Parathyroid adenoma (tissue), 2 donors: ENCODE data around the gene LSM12.

Experiments used
- H2AFZ ChIP-seq: fragments of 300-600 bp; sonication (generic); one replicate; pipeline ENCODE4 v1.7.0; 2017; ENCODE audit warnings: antibody characterized with exemption, mild to moderate bottlenecking
- H3K27ac ChIP-seq: fragments of 300-600 bp; sonication (generic); one replicate; pipeline ENCODE4 v1.7.0; 2017
- H3K27me3 ChIP-seq: fragments of 300-600 bp; sonication (generic); one replicate; pipeline ENCODE4 v1.7.0; 2017; ENCODE audit warnings: low read length; ENCODE audit not compliant: control insufficient read depth, insufficient read depth
- H3K36me3 ChIP-seq: fragments of 300-600 bp; sonication (generic); one replicate; pipeline ENCODE4 v1.7.0; 2017; ENCODE audit warnings: low read length; ENCODE audit not compliant: control insufficient read depth, insufficient read depth
- H3K4me1 ChIP-seq: fragments of 300-600 bp; sonication (generic); one replicate; pipeline ENCODE4 v1.7.0; 2017; ENCODE audit warnings: control low read depth
- H3K4me2 ChIP-seq: fragments of 300-600 bp; sonication (generic); one replicate; pipeline ENCODE4 v1.7.0; 2017; ENCODE audit warnings: low read length
- H3K4me3 ChIP-seq: fragments of 300-600 bp; sonication (generic); one replicate; pipeline ENCODE4 v1.7.0; 2017; ENCODE audit warnings: low read depth, low read length
- H3K79me2 ChIP-seq: fragments of 300-600 bp; sonication (generic); one replicate; pipeline ENCODE4 v1.7.0; 2017; ENCODE audit warnings: control low read depth
- H3K9ac ChIP-seq: fragments of 300-600 bp; sonication (generic); one replicate; pipeline ENCODE4 v1.7.0; 2017; ENCODE audit warnings: mild to moderate bottlenecking
- H3K9me3 ChIP-seq: fragments of 300-600 bp; sonication (generic); one replicate; pipeline ENCODE4 v1.7.0; 2017; ENCODE audit warnings: low read length; ENCODE audit not compliant: control insufficient read depth
- TF ChIP-seq, protein P1 (sequence below): fragments of 300-600 bp; sonication (generic); IDR thresholded peaks from one replicate; pipeline ENCODE4 v1.7.0; 2017; ENCODE audit warnings: antibody characterized with exemption, mild to moderate bottlenecking
- donor health status: primary hyperparathyroidism.

The LSM12 gene

DNA sequence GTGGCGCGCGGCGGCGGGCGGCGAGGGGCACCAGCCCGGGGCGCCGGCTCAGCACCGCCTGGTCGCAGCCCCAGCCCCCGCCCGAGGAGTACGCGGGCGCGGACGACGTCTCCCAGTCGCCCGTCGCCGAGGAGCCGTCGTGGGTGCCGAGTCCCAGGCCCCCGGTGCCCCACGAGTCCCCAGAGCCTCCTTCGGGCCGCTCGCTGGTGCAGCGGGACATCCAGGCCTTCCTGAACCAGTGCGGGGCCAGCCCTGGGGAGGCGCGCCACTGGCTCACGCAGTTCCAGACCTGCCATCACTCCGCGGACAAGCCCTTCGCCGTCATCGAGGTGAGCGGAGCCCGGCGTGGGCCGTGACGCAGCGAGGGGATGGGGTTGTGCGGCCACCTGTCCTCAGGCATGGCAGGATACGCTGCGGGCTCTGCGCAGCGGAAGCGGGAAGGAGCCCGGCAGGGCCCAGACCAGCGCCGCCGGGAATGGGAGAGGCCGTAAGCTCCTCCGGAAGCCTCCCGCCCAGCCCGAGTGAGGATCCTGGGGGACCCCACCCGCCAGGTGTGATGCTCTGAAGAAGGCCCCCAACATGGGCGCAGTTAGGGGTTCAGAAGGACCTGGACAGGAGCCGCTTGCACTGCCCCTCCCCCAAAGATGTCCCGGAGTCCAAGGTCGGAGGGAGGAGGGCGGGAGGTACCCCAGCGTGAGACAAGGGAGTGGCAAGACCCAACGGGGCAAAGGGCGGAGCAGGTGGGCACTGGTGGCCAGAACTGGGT is 61.5 kb downstream of the LSM12 start:
- Histone ChIP-seq H3K4me3 (no peak overlapping the region), H3K36me3 (no peaks in the 10 kb centered on the region), H2AFZ (no peak overlapping the region), H3K27ac (no peak overlapping the region), H3K9ac (no peak overlapping the region), H3K4me1 (peaks cover 15% of the 10 kb centered on the region), H3K4me2 (peak overlapping the region; percentile 6), H3K79me2 (no peaks in the 10 kb centered on the region), H3K9me3 (no peaks in the 10 kb centered on the region), H3K27me3 (no peaks in the 10 kb centered on the region)
- TF ChIP-seq, protein P1, sequence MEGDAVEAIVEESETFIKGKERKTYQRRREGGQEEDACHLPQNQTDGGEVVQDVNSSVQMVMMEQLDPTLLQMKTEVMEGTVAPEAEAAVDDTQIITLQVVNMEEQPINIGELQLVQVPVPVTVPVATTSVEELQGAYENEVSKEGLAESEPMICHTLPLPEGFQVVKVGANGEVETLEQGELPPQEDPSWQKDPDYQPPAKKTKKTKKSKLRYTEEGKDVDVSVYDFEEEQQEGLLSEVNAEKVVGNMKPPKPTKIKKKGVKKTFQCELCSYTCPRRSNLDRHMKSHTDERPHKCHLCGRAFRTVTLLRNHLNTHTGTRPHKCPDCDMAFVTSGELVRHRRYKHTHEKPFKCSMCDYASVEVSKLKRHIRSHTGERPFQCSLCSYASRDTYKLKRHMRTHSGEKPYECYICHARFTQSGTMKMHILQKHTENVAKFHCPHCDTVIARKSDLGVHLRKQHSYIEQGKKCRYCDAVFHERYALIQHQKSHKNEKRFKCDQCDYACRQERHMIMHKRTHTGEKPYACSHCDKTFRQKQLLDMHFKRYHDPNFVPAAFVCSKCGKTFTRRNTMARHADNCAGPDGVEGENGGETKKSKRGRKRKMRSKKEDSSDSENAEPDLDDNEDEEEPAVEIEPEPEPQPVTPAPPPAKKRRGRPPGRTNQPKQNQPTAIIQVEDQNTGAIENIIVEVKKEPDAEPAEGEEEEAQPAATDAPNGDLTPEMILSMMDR = no peak

DNA sequence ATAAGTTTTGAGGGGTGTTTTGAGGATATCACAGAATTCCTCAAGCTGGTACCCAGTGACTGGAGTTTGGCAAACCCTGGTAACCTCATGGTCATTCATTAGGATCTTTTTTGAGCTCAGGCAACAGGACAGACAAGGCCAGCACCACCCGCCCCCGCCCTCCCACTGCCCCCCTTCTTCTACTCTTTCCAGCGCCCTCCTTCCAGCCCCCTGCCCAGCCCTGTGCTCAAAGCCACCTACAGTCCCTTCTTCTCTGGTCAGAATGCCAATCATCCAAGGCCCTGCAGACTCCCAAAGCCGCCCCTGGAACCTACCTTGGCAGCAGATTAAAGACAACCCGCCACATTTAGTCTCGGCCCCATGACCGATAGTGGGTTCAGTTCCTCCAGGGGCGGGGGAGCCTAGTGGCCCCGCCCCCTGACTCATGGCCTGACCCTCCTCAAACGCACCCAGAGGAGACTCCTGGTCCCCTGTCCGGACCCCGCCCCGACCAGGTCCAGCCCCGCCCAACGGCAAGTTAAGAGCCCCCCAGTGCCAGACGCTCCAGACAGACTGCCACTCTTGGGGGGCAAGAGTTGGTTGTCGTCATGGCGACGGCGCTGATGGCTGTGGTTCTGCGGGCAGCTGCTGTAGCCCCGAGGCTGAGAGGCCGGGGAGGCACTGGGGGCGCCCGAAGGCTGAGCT is 62.3 kb downstream of the LSM12 start, which contains the start of gene NAGS:
TSS of gene NAGS (plus strand) at position 546 of the 684 bp plus-strand sequence. CDS start at position 588, 42 bp downstream.
- Histone ChIP-seq H3K4me3 (no peak within 1 kb of the TSS), H3K4me2 (peak within 1 kb of the TSS; percentile 6), H3K9ac (no peak within 1 kb of the TSS), H3K27me3 (no peaks in the 10 kb centered on the region), H3K27ac (no peak within 1 kb of the TSS), H3K9me3 (no peaks in the 10 kb centered on the region), H3K4me1 (peaks cover 15% of the 10 kb centered on the region), H3K36me3 (no peaks in the 10 kb centered on the region), H2AFZ (no peak within 1 kb of the TSS), H3K79me2 (no peaks in the 10 kb centered on the region)
- TF ChIP-seq, protein P1 = no peak

DNA sequence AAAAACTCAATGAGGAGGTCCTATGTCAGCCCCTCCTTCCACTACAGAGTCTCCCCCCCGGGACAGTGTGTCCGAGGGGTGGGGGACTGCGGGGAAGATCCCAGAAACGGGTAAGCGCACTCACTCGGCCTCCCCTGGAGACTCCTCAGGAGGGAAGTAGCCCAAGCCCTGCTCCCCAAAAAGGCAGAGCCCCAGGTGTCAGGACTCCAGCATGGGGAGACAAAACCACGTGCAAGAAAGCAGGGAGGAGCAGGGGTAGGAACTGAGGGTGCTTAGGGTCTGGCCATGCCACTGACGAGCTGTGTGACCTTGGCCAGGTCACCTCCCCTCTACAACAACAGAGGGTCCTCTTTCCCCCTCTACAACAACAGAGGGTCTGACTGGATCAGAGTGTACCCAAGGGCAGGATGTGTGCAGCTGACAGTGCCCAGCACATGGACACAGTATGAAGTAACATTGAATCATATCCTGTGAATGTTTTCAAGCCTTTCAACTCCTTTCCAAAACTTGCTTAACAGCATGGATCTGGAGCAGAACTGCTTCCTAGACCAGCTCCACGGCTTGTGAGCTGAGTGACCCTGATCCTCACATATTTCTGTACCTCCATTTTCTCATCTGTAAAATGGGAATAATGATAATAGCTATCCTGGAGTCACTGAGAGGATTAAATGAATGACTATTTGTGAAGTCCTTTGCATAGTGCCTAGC is 64.2 kb downstream of the LSM12 start:
- H3K27me3 ChIP-seq = no peaks in the 10 kb centered on the region

DNA sequence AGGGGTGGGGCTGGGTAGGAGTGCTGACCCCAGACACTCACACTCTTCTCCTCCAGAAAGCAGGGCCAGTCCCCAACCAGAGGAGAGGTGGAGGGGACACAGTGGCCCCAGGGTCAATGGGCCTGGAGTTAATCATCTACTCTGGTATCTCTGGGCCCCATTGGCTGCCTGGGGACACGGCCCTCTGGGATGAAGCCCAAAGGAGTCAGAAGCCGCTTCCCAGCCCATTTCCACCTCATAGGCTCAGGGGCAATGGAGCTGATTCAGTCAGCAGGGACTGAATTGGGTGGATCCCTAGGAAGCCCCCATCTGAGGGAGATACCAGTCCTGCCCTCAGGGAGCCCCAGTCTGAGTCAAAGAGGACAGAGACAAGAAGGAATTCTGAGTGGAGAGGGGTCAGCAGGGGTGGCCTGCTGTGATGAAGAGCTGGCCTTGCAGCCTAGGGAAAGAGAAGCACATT is 65.0 kb downstream of the LSM12 start:
- Histone ChIP-seq H3K9ac (no peak overlapping the region), H3K36me3 (no peaks in the 10 kb centered on the region), H3K79me2 (no peaks in the 10 kb centered on the region), H3K9me3 (no peaks in the 10 kb centered on the region), H2AFZ (no peak overlapping the region), H3K4me3 (no peak overlapping the region), H3K27ac (no peak overlapping the region), H3K27me3 (no peaks in the 10 kb centered on the region), H3K4me1 (peaks cover 5% of the 10 kb centered on the region), H3K4me2 (no peak overlapping the region)
- TF ChIP-seq, protein P1 = no peak

More for the DNA sequence above, 64.2 kb downstream of the LSM12 start:
- H3K9me3 ChIP-seq = no peaks in the 10 kb centered on the region
- H3K36me3 ChIP-seq = no peaks in the 10 kb centered on the region
- H2AFZ ChIP-seq = no peak overlapping the region
- H3K4me1 ChIP-seq = peaks cover 9% of the 10 kb centered on the region
- H3K4me3 ChIP-seq = no peak overlapping the region
- H3K79me2 ChIP-seq = no peaks in the 10 kb centered on the region
- no peak overlapping the region for H3K27ac ChIP-seq
- H3K9ac ChIP-seq = no peak overlapping the region
- no peak overlapping the region for H3K4me2 ChIP-seq
- TF ChIP-seq, protein P1 = no peak
